Upper lobe of left lung (tissue), 4 donors: ENCODE results near the gene RPS3.
"Not testable (repeated sequence)": the region's sequence is repeated elsewhere in the genome, so short reads cannot be mapped to it uniquely, and the experiment has no call there.

Experiments used
- CTCF ChIP-seq, 6 experiments: fragments of 450-650 bp in 4 of 6; fragments of 200-600 bp in 2 of 6; sonication (generic) in 2 of 6; IDR thresholded peaks; one replicate each; pipeline ENCODE4 v1.5.1; 2016 to 2019; ENCODE audit warnings: antibody characterized with exemption in 6 of 6
- POLR2A ChIP-seq, 4 donors: fragments of 450-650 bp; IDR thresholded peaks; one replicate each; pipeline ENCODE4 v1.5.1; 2016 to 2017; ENCODE audit warnings: antibody characterized with exemption in 4 of 4, mild to moderate bottlenecking in 2 of 4

DNA sequence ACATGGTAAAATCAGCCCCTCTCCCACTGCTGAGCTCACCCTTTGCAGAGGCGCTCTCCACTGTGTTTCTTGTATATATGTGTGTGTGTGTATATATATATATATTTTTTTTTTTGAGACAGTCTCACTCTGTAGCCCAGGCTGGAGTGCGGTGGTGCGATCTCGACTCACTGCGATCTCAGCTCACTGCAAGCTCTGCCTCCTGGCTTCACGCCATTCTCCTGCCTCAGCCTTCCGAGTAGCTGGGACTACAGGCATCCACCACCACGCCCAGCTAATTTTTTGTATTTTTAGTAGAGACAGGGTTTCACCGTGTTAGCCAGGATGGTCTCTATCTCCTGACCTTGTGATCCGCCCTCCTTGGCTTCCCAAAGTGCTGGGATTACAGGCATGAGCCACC lies 13.8 kb downstream of the RPS3 start:
- not testable (repeated sequence) for TF ChIP-seq POLR2A, CTCF (IDR thresholded peaks at IDR 0.05)
